Activated CD8-positive, alpha-beta T cell treated with anti-CD3 and anti-CD28 coated beads for 36 hours (primary cell): ENCODE results near the gene UNC5A. TPM values are rescaled to one million over a fixed set of nuclear protein-coding genes. Genes with fewer than 3 reads are reported as not detected.

Source experiments
- ATAC-seq: fragments of 200-7000 bp; cut with Tn5 transposase; one replicate; pipeline ENCODE4 v1.10.0; 2021; ENCODE audit warnings: mild to moderate bottlenecking, moderate library complexity
- CTCF ChIA-PET: fragments of 350-600 bp; sonication (Branson Sonifier 250); formaldehyde crosslinking; loops from one replicate; lab custom pipeline; 2021; ENCODE audit warnings: antibody characterized with exemption; lab: Charles Lee
- POLR2A ChIA-PET: fragments of 350-600 bp; sonication (Branson Sonifier 250); formaldehyde crosslinking; loops from one replicate; lab custom pipeline; 2021; ENCODE audit warnings: antibody characterized with exemption; lab: Charles Lee
- DNase-seq: peaks from one replicate; pipeline ENCODE4 v3.0.0-alpha.2; 2020
- H3K27ac Mint-ChIP-seq: one replicate; pipeline ENCODE4 v1.8.0; 2021; ENCODE audit warnings: mild to moderate bottlenecking, mixed read lengths
- H3K27me3 Mint-ChIP-seq: one replicate; pipeline ENCODE4 v1.8.0; 2021; ENCODE audit warnings: mixed read lengths
- H3K36me3 Mint-ChIP-seq: one replicate; pipeline ENCODE4 v1.8.0; 2021; ENCODE audit warnings: low read depth, mixed read lengths
- H3K4me1 Mint-ChIP-seq: one replicate; pipeline ENCODE4 v1.8.0; 2021; ENCODE audit warnings: low read depth, mixed read lengths
- H3K4me3 Mint-ChIP-seq: one replicate; pipeline ENCODE4 v1.8.0; 2021; ENCODE audit warnings: mild to moderate bottlenecking, moderate library complexity, mixed read lengths
- H3K9me3 Mint-ChIP-seq: one replicate; pipeline ENCODE4 v1.8.0; 2021; ENCODE audit warnings: mixed read lengths
- intact Hi-C: fragments of 100-400 bp; cut with micrococcal nuclease; formaldehyde crosslinking; loops from one replicate; pipeline ENCODE4 v1.10.0; 2022
- total RNA-seq, 2 experiments: library from RNA; stranded (reverse); gene quantifications; one replicate each; pipeline ENCODE4 v1.2.3, GENCODE V29; 2021
- TF ChIP-seq, protein P1 (sequence below): fragments of 200-600 bp; IDR thresholded peaks from one replicate; pipeline ENCODE4 v1.8.0; 2022; ENCODE audit warnings: antibody characterized with exemption, mild to moderate bottlenecking

UNC5A gene
- total RNA-seq, 2 experiments from 2014 or later, result not detected

DNA sequence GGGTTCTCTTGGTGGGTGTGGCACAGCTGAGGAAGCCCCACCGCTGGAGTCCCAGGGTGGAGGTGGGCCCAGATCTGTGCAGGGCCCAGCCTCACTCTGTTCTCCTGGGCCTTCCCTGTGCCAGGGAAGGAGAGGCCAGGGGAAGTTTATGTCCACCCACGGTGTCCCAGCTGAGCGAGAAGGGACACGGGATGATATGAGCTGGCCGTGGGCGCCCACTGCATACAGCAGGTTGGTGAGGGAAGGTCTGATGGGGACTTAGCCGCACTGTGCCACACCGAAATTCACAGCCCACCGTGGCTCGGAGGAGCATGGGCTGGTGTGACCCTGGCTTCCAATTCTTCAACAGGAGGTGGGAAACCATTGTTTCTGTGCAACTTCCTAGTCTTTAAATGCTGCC lies 33.9 kb downstream of the UNC5A start:
- intact Hi-C loops, result no loop called here
- Mint-ChIP-seq H3K4me3 (no peak overlapping the region), H3K27me3 (peaks cover 19% of the 10 kb centered on the region), H3K27ac (no peak overlapping the region), H3K4me1 (no peaks in the 10 kb centered on the region), H3K9me3 (no peaks in the 10 kb centered on the region), H3K36me3 (no peaks in the 10 kb centered on the region)
- no peak for ATAC-seq
- TF ChIP-seq, protein P1, sequence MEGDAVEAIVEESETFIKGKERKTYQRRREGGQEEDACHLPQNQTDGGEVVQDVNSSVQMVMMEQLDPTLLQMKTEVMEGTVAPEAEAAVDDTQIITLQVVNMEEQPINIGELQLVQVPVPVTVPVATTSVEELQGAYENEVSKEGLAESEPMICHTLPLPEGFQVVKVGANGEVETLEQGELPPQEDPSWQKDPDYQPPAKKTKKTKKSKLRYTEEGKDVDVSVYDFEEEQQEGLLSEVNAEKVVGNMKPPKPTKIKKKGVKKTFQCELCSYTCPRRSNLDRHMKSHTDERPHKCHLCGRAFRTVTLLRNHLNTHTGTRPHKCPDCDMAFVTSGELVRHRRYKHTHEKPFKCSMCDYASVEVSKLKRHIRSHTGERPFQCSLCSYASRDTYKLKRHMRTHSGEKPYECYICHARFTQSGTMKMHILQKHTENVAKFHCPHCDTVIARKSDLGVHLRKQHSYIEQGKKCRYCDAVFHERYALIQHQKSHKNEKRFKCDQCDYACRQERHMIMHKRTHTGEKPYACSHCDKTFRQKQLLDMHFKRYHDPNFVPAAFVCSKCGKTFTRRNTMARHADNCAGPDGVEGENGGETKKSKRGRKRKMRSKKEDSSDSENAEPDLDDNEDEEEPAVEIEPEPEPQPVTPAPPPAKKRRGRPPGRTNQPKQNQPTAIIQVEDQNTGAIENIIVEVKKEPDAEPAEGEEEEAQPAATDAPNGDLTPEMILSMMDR, result no peak
- ChIA-PET CTCF (no interaction called here), POLR2A (no interaction called here)
- DNase-seq, result no peak

DNA sequence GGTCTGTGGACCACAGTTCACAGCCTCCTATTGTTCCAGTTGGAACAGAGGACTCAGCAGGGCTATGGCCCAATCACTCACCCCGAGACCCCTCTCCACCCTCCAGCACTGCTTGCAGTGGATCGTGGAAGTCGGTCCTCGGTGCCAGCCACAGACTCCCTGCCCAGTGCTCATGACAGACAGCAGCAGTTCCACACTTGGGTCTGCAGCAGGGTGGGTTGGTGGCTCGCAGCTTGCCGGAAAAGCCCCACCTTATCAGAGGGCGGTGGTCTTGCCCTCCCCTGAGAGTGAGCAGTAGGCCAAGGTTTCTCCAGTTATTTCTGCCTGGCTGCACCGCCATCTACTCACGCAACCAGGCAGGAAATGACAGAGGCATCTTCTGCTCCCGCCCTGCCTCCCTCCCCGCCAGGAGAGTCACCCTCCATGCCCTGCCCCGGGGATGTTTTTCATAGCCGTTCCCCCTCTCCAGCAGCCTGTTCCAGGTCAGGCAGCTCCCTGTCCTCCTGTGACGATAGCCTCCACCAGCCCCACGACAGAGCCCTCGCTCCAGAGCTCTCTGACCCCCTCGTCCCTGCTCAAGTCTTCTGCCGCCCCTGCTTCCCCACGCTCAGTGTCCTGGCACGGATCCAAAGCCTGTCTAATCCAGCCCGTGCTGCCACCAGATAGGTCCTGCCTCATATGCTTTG lies 34.5 kb downstream of the UNC5A start:
- no peaks in the 10 kb centered on the region for H3K4me1 Mint-ChIP-seq
- no peaks in the 10 kb centered on the region for H3K36me3 Mint-ChIP-seq
- ChIA-PET POLR2A (no interaction called here), CTCF (no interaction called here)
- peaks cover 21% of the 10 kb centered on the region for H3K27me3 Mint-ChIP-seq
- intact Hi-C loops, result no loop called here
- no peaks in the 10 kb centered on the region for H3K9me3 Mint-ChIP-seq
- no peak for DNase-seq
- no peak overlapping the region for H3K4me3 Mint-ChIP-seq
- H3K27ac Mint-ChIP-seq, result no peak overlapping the region
- no peak for ATAC-seq
- TF ChIP-seq, protein P1, result no peak

DNA sequence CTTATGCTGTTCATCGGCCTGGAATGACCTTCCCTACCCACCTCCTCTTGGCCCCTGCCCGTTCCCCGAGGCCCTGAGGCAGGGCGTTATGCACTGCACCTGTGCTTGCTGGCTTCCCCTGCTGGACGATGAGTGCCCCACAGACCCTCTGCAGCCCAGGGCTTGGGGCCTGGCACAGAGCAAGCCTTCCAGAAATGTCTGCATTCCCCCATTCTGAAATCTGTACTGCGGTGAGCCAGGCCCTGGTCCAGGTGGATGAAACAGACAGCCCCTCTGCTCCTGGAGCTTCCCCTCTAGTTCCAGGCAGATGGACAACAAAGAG lies 35.0 kb downstream of the UNC5A start:
- DNase-seq, result no peak
- intact Hi-C loops, result no loop called here
- TF ChIP-seq, protein P1, result no peak
- Mint-ChIP-seq H3K4me3 (no peak overlapping the region), H3K36me3 (no peaks in the 10 kb centered on the region), H3K27me3 (peaks cover 22% of the 10 kb centered on the region), H3K4me1 (no peaks in the 10 kb centered on the region), H3K27ac (no peak overlapping the region), H3K9me3 (no peaks in the 10 kb centered on the region)
- ATAC-seq, result no peak
- ChIA-PET POLR2A (no interaction called here), CTCF (no interaction called here)

DNA sequence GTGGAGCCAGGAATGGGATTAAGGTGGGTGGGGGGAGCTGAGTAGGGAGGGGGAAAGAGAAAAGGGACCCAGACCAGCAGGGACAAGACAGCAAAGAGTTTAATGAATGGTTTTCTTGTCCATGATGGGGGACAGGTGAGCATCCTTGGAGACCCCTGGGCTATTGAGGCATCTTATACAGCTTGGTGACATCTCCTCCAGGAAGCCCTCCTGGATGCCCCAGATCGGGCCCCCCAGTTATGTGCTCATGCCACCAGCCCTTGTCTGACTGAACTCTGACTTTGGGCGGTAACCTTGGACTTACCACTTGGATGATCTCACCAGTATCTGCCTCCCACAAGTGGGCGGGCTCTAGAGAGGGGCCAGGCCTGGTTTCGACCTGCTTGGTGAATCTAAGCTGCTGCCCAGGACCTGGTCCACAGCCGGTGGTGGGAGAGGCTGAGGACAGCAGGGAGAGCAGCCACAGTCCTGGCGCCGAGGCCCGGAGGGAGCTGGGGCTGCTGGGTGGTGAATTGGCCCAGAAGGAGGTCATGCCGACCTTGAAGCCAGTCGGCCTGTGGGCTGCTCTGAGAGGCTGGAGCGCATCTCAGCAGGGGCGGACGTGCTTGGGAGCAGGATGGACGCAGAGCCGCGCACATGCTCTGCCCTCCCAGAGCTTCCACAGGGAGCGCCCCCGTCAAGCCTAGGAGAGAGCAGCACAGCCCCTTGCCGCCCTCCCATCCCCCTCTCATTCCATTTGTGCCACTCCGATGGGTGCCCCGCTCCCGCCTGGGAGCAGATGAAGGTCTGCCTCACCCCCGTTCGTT lies 36.2 kb downstream of the UNC5A start:
- no peak overlapping the region for H3K27ac Mint-ChIP-seq
- TF ChIP-seq, protein P1, result no peak
- peaks cover 18% of the 10 kb centered on the region for H3K27me3 Mint-ChIP-seq
- ATAC-seq (peak; percentile 34), DNase-seq (peak; percentile 38)
- H3K9me3 Mint-ChIP-seq, result no peaks in the 10 kb centered on the region
- no peaks in the 10 kb centered on the region for H3K36me3 Mint-ChIP-seq
- CTCF ChIA-PET, result interaction anchor here (1.0 kb wide), 1 partner anchor 186 kb away, joined by 4 read pairs; no protein-coding TSS in a partner anchor
- no peaks in the 10 kb centered on the region for H3K4me1 Mint-ChIP-seq
- intact Hi-C loops, result no loop called here
- H3K4me3 Mint-ChIP-seq, result no peak overlapping the region
- POLR2A ChIA-PET, result interaction anchor here (0.9 kb wide), 1 partner anchor 46 kb away, joined by 3 read pairs; no protein-coding TSS in a partner anchor

DNA sequence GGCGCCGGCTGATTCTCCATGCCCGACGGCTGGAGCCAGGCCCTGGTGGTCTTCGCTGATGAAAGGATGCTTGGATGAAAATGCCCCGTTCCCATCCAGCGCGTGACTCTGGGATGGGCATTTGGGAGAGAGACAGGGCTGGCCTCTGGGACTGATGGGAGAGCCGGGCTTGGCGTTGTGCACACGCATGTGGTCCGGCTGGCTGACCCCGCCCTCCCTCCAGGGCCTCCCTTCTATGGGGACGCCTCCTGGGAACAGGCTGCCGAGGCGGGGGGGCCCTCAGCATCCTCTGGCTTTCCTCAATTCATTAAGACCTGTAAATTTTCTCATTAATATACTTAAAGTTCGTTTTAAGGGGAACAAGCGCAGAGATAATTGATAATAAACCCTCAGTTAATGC lies 36.8 kb downstream of the UNC5A start:
- Mint-ChIP-seq H3K4me3 (no peak overlapping the region), H3K36me3 (no peaks in the 10 kb centered on the region), H3K27me3 (peaks cover 17% of the 10 kb centered on the region), H3K27ac (no peak overlapping the region), H3K9me3 (no peaks in the 10 kb centered on the region), H3K4me1 (no peaks in the 10 kb centered on the region)
- ATAC-seq (no peak), DNase-seq (no peak)
- intact Hi-C loops, result no loop called here
- ChIA-PET CTCF (no interaction called here), POLR2A (interaction anchor here (0.9 kb wide), 1 partner anchor 46 kb away, joined by 3 read pairs; no protein-coding TSS in a partner anchor)
- TF ChIP-seq, protein P1, result no peak
